ENCODE measurements around the gene QRSL1.
"Not testable (repeated sequence)": the region's sequence is repeated elsewhere in the genome, so short reads cannot be mapped to it uniquely, and the experiment has no call there.

QRSL1 gene

GRCh38 chr6:106692112-106692818, 62.9 kb downstream of the QRSL1 start:
- TF ChIP-seq SUZ12 (IDR thresholded peaks at IDR 0.05) (no peak), FOXK2 (IDR thresholded peaks at IDR 0.05) (no peak)
- ChIA-PET POLR2A (no interaction called here), CTCF (no interaction called here)
- no peak for DNase-seq (ENCODE audit: extremely low spot score)

DNA sequence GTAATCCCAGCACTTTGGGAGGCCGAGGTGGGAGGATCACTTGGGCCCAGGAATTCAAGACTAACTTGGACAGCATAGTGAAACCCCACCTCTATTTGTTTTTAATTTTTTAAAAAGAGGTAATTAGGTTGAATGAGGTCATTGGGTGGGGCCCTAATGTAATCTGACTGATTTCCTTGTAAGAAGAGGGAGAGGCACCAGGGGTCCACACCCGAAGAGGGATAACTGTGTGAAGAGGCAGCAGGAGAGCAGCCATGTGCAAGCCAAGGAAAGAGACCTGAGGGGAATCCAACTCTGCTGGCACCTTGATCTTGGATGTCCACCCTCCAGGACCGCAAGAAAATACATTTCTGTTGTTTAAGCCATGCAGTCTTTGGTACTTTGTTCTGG, 63.4 kb downstream of the QRSL1 start:
- ChIA-PET CTCF (no interaction called here), POLR2A (no interaction called here)
- no peak for DNase-seq (ENCODE audit: extremely low spot score)
- no peak for TF ChIP-seq FOXK2 (IDR thresholded peaks at IDR 0.05)
- no peak for TF ChIP-seq ARNT (IDR thresholded peaks at IDR 0.05)
- no peak for TF ChIP-seq HDGF (IDR thresholded peaks at IDR 0.05; ENCODE audit: borderline replicate concordance)
- TF ChIP-seq FOXA1 (IDR thresholded peaks at IDR 0.05), result no peak
- no peak for TF ChIP-seq ZNF384 (IDR thresholded peaks at IDR 0.05)
- no peak for TF ChIP-seq LEF1 (IDR thresholded peaks at IDR 0.05; ENCODE audit: borderline replicate concordance)
- TF ChIP-seq BHLHE40 (IDR thresholded peaks at IDR 0.05; ENCODE audit: borderline replicate concordance), result no peak
- TF ChIP-seq ELF4 (IDR thresholded peaks at IDR 0.05), result no peak
- no peak for TF ChIP-seq FOXM1 (IDR thresholded peaks at IDR 0.05; ENCODE audit: borderline replicate concordance)
- TF ChIP-seq SUZ12 (IDR thresholded peaks at IDR 0.05), result no peak
- TF ChIP-seq, protein P1, sequence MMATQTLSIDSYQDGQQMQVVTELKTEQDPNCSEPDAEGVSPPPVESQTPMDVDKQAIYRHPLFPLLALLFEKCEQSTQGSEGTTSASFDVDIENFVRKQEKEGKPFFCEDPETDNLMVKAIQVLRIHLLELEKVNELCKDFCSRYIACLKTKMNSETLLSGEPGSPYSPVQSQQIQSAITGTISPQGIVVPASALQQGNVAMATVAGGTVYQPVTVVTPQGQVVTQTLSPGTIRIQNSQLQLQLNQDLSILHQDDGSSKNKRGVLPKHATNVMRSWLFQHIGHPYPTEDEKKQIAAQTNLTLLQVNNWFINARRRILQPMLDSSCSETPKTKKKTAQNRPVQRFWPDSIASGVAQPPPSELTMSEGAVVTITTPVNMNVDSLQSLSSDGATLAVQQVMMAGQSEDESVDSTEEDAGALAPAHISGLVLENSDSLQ (IDR thresholded peaks at IDR 0.05), result no peak
- TF ChIP-seq L3MBTL2 (conservative IDR thresholded peaks at IDR 0.05), result no peak
- TF ChIP-seq NFRKB (IDR thresholded peaks at IDR 0.05), result no peak
- TF ChIP-seq CTBP1 (IDR thresholded peaks at IDR 0.05; ENCODE audit: borderline replicate concordance), result no peak
- TF ChIP-seq SP1 (IDR thresholded peaks at IDR 0.05), result no peak

- ChIA-PET CTCF (interaction anchor here (0.7 kb wide), 1 partner anchor 231 kb away, joined by 3 read pairs; no protein-coding TSS in a partner anchor), POLR2A (no interaction called here)
- no peak for DNase-seq (ENCODE audit: extremely low spot score)
- TF ChIP-seq ZNF384 (IDR thresholded peaks at IDR 0.05) (no peak), BHLHE40 (IDR thresholded peaks at IDR 0.05; ENCODE audit: borderline replicate concordance) (no peak)
These were observed 64.0 kb downstream of the QRSL1 start for GRCh38 chr6:106693418-106693817.

GRCh38 chr6:106694343-106694742, 65.0 kb downstream of the QRSL1 start:
- TF ChIP-seq HDGF (IDR thresholded peaks at IDR 0.05; ENCODE audit: borderline replicate concordance) (no peak), ZNF384 (IDR thresholded peaks at IDR 0.05) (no peak), TARDBP (IDR thresholded peaks at IDR 0.05) (no peak), BHLHE40 (IDR thresholded peaks at IDR 0.05; ENCODE audit: borderline replicate concordance) (no peak), ARNT (IDR thresholded peaks at IDR 0.05) (no peak), LEF1 (IDR thresholded peaks at IDR 0.05; ENCODE audit: borderline replicate concordance) (no peak), SUZ12 (IDR thresholded peaks at IDR 0.05) (no peak), SP1 (IDR thresholded peaks at IDR 0.05) (no peak), CTBP1 (IDR thresholded peaks at IDR 0.05; ENCODE audit: borderline replicate concordance) (no peak)
- TF ChIP-seq, protein P1 (IDR thresholded peaks at IDR 0.05), result no peak
- no peak for DNase-seq (ENCODE audit: extremely low spot score)
- POLR2A ChIA-PET, result no interaction called here
- CTCF ChIA-PET, result no interaction called here

DNA sequence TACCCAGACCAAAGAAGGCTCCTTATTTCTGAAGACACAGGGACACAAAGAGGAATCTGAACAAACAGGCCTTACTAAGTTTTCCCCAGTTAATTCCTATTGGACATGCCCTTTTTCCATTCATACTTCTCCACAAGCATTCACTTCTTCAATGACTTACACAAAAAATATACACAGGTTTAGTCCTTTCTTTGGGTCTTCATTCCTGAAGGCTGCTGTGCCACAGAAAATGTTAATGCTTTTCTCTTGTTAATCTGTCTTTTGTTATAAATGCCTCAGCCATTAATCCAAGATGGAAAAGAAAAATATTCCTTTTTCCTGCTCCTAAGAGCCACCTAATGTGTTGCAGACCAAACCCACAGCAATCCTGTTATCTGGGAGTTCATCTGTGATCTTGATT, 71.2 kb downstream of the QRSL1 start:
- no peak for DNase-seq (ENCODE audit: extremely low spot score)
- CTCF ChIA-PET, result no interaction called here
- POLR2A ChIA-PET, result no interaction called here
- TF ChIP-seq FOXK2 (IDR thresholded peaks at IDR 0.05) (no peak), CTBP1 (IDR thresholded peaks at IDR 0.05; ENCODE audit: borderline replicate concordance) (no peak), ZNF384 (IDR thresholded peaks at IDR 0.05) (no peak), ARNT (IDR thresholded peaks at IDR 0.05) (no peak), FOXA1 (IDR thresholded peaks at IDR 0.05) (no peak), NFRKB (IDR thresholded peaks at IDR 0.05) (no peak), HDGF (IDR thresholded peaks at IDR 0.05; ENCODE audit: borderline replicate concordance) (no peak), TARDBP (IDR thresholded peaks at IDR 0.05) (no peak), ELF4 (IDR thresholded peaks at IDR 0.05) (no peak), SP1 (IDR thresholded peaks at IDR 0.05) (no peak), L3MBTL2 (conservative IDR thresholded peaks at IDR 0.05) (no peak)
- TF ChIP-seq, protein P1 (IDR thresholded peaks at IDR 0.05), result no peak

DNA sequence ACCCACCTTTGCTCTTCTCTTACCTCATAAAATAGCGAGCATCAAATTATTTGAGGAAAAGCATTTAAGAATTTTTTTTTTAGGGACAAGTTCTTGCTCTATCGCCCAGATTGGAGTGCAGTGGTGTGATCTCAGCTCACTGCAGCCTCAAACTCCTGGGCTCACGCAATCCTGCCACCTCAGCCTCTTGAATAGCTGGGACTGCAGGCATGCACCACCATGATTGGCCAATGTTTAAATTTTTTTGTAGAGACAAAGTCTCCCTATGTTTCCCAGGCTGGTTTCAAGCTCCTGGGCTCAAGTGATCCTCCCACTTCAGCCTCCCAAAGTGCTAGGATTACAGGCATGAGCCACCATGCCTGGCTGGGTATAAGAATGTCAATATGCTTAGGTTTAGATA, 71.8 kb downstream of the QRSL1 start:
- CTCF ChIA-PET; POLR2A ChIA-PET; DNase-seq (ENCODE audit: extremely low spot score): not testable (repeated sequence)

DNA sequence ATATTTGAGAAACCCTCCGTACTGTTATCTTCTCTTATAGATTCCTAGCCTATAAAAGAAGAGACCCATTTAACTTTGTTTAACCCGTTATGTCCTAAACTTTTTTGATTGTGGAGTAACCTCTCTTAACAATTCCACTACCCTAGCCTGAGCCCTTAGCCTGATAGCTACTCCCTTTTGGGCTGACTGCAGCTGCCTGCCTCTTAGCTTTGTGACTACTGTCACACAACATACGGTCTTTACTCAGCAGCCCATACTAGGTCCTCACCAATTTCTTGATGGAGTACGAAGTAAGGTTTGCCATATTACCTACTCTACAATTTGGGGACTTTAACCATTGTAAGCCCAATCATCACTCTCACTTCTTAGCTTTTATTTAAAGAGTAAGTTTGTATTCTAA, 72.7 kb downstream of the QRSL1 start:
- TF ChIP-seq FOXA1 (IDR thresholded peaks at IDR 0.05) (no peak), ARNT (IDR thresholded peaks at IDR 0.05) (no peak), HDGF (IDR thresholded peaks at IDR 0.05; ENCODE audit: borderline replicate concordance) (no peak), SUZ12 (IDR thresholded peaks at IDR 0.05) (no peak), BHLHE40 (IDR thresholded peaks at IDR 0.05; ENCODE audit: borderline replicate concordance) (no peak), CTBP1 (IDR thresholded peaks at IDR 0.05; ENCODE audit: borderline replicate concordance) (no peak), FOXM1 (IDR thresholded peaks at IDR 0.05; ENCODE audit: borderline replicate concordance) (no peak), NFRKB (IDR thresholded peaks at IDR 0.05) (no peak), ZNF384 (IDR thresholded peaks at IDR 0.05) (no peak), FOXK2 (IDR thresholded peaks at IDR 0.05) (no peak), SP1 (IDR thresholded peaks at IDR 0.05) (no peak), LEF1 (IDR thresholded peaks at IDR 0.05; ENCODE audit: borderline replicate concordance) (no peak), L3MBTL2 (conservative IDR thresholded peaks at IDR 0.05) (no peak), ELF4 (IDR thresholded peaks at IDR 0.05) (no peak), TARDBP (IDR thresholded peaks at IDR 0.05) (no peak)
- TF ChIP-seq, protein P1 (IDR thresholded peaks at IDR 0.05), result no peak
- no peak for DNase-seq (ENCODE audit: extremely low spot score)
- CTCF ChIA-PET, result no interaction called here
- POLR2A ChIA-PET, result no interaction called here
